ENCODE data around the gene NLRP9. TPM values are rescaled to one million over a fixed set of nuclear protein-coding genes. Genes with fewer than 3 reads are reported as not detected.

Gene NLRP9
- total RNA-seq, 1 donor, result not detected

DNA sequence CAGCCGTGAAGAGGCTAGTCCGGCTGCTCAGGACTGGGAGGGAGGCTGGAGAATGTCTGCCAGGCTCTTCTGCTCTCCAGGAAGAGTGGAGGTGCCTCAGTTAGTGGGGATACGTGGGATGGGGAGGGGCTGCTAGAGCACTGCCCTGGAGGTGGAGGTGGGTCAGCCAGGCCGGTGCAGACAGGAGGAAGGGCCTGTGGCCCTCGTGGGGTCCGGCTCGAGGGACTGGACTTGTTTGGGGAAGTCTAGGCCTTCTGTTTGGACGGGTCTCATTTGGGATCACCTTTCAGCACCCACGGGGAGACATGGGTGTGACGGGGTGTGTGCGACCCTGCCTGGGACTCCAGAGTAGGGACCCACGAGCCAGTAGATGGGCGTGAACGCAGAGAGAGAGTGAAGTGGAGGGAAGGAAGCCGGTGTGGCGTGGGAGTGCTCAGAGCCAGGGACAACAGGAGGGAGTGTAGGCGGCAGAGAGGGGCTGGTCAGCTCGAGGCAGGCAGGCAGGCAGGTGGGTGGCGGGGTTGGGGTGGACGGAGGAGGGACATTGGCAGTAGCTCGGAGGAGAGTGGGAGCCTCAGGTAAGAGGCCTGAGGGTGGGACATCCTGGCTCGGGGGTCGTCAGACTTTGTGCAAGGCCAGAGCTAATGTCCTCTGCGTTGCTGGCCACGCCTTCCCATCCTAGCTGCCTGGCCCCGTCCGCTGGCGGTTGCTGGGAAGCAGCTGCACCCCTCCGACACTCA, 51.7 kb downstream of the NLRP9 start:
- no peaks in the 10 kb centered on the region for H3K27me3 ChIP-seq (ENCODE audit: insufficient read depth, low read length)
- H3K4me1 ChIP-seq (ENCODE audit: insufficient read depth, low read length), result no peaks in the 10 kb centered on the region
- H3K4me3 ChIP-seq (ENCODE audit: low read length), result no peak overlapping the region
- H3K9me3 ChIP-seq (ENCODE audit: low read depth, low read length), result no peaks in the 10 kb centered on the region

DNA sequence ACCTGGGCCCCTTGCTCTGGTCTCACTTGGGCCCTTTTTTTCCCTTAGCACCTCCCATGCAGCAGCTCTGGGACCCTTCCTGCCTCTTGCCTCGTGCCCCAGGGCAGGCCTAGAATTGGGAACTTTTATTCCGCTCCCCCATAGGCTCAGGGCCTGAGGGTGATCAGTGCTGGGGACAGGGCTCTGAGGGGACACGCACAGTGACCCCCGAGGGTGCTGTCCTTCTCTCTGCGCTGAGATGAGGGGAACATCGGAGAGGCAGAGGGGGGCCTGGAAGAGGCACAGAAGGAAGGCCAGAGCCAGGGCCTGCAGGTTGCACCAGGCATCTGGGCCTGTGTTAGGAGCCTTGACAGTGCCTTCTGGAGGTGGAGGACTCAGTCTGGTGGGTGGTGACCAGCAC, 52.4 kb downstream of the NLRP9 start:
- Histone ChIP-seq H3K4me1 (ENCODE audit: insufficient read depth, low read length) (no peaks in the 10 kb centered on the region), H3K9me3 (ENCODE audit: low read depth, low read length) (no peaks in the 10 kb centered on the region), H3K4me3 (ENCODE audit: low read length) (no peak overlapping the region), H3K27me3 (ENCODE audit: insufficient read depth, low read length) (no peaks in the 10 kb centered on the region)

DNA sequence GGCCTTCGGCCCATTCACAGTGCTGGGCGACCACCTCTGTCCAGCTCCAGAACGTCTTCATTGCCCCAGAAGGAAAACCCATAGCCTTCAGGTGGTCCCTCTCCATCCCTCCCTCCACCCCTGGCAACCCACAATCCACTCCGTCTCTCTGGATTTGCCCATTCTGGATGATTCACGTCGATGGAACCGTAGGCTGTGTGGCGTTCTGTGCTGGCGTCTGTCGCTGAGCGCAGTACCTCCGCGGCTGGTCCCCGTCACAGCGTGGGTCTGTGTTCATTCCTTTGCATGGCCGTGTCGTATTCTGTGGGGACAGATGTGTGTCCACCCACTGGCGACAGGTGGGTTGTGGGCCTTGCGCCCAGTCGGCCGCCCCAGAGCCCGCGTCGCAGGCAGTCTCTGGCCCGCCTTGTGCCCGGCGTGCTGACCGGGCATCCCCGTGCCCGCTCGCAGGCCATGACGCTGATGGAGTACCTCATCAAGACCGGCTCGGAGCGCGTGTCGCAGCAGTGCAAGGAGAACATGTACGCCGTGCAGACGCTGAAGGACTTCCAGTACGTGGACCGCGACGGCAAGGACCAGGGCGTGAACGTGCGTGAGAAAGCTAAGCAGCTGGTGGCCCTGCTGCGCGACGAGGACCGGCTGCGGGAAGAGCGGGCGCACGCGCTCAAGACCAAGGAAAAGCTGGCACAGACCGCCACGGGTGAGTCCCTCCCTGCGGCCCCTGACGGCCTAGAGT, 53.1 kb downstream of the NLRP9 start:
- Histone ChIP-seq H3K4me3 (ENCODE audit: low read length) (no peak overlapping the region), H3K9me3 (ENCODE audit: low read depth, low read length) (no peaks in the 10 kb centered on the region), H3K4me1 (ENCODE audit: insufficient read depth, low read length) (peaks cover 4% of the 10 kb centered on the region), H3K27me3 (ENCODE audit: insufficient read depth, low read length) (no peaks in the 10 kb centered on the region)

- no peak overlapping the region for H3K4me3 ChIP-seq (ENCODE audit: low read length)
- no peaks in the 10 kb centered on the region for H3K27me3 ChIP-seq (ENCODE audit: insufficient read depth, low read length)
- H3K4me1 ChIP-seq (ENCODE audit: insufficient read depth, low read length), result peaks cover 19% of the 10 kb centered on the region
- no peaks in the 10 kb centered on the region for H3K9me3 ChIP-seq (ENCODE audit: low read depth, low read length)
Observed at GRCh38 chr19:55683449-55684261, 54.5 kb downstream of the NLRP9 start.

DNA sequence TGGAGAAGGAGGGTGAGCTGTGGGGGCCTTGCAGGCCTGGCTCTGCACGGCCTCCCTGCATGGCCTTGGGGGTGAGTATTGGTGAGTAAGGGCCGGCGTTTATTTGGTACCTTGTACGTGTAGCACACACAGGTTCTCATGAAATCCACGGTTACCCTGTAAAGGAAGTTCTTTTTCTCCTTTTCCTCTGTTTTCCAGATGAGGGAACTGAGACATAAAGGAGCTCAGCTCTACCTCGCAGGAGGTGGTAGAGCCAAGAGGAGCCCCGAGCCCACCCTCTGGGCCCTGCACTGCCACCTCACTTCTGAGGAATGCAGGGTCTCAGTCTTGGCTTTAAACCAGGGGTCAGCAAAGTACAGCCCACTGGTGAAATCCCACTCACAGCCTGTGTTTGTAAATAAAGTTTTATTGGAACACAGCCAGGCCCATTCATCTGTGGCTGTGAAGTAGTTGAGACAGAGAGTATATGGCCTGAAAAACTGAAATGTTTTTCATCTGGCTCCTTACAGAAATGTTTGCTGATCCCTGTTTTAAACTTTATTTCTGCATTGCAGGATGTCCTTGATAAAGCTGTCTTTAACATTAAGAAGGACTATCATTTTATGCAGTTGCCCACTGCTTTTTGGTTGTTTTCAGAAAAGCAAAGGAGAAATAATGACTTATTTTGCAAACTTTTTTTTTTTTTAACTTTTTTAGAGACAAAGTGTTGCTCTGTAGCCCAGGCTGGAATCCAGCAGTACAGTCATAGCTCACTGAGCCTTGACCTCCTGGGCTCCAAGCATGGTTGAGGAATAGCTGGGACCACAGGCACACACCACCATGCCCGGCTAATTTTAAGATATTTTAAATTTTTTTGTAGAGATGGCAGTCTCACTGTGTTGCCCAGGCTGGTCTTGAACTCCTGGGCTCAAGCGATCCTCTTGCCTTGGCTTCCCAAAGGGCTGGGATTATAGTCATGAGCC, 56.8 kb downstream of the NLRP9 start:
- Histone ChIP-seq H3K4me3 (ENCODE audit: low read length) (no peak overlapping the region), H3K27me3 (ENCODE audit: insufficient read depth, low read length) (no peaks in the 10 kb centered on the region), H3K9me3 (ENCODE audit: low read depth, low read length) (no peaks in the 10 kb centered on the region), H3K4me1 (ENCODE audit: insufficient read depth, low read length) (peaks cover 41% of the 10 kb centered on the region)

- no peak overlapping the region for H3K4me3 ChIP-seq (ENCODE audit: low read length)
- H3K9me3 ChIP-seq (ENCODE audit: low read depth, low read length), result no peaks in the 10 kb centered on the region
- H3K4me1 ChIP-seq (ENCODE audit: insufficient read depth, low read length), result peaks cover 50% of the 10 kb centered on the region
- H3K27me3 ChIP-seq (ENCODE audit: insufficient read depth, low read length), result no peaks in the 10 kb centered on the region
Observed at GRCh38 chr19:55680339-55681130, 57.7 kb downstream of the NLRP9 start.

DNA sequence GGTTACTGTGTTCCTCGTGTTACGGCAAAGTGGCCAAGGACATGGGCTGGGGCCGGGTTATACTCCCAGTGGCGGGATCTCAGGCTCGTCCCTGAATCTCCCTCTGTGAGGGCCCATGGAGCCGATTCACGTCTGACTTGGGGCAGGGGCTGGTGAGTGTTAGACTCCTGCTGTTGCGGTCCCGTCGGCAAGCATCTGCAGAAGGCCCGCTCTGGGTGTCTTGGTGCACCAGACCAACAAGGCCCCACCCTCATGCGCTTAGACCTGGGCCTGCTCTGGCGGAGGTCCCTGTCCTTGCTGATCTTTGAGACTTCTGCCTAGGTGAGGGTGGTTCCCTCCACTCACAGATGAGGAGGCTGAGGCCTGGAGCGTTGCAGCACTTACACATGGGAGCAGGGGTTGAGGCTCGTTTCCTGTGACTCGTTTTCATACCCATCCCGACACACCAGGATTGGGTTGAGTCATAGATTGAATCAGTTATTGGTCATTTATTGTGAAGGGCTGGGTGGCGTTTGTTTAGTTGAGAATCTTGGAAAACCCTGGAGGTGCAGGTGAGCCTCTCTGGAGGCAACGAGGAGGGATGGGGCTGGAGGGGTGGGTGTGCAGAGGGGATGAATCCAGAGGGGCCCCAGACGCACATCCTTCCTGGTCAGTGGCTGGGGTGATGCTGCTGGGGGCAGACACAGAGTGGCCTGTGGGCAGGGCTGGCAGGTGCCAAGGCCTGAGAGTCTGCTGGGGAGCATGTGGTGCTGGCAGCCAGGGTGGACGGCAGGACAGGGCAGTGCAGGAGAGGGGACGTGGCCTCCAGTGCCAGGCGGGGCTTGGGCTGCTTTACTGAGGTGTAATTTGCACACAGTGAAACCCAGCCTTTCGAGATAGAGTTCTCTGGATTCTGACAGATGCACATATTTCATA, 58.6 kb downstream of the NLRP9 start:
- Histone ChIP-seq H3K27me3 (ENCODE audit: insufficient read depth, low read length) (no peaks in the 10 kb centered on the region), H3K4me1 (ENCODE audit: insufficient read depth, low read length) (peaks cover 53% of the 10 kb centered on the region), H3K9me3 (ENCODE audit: low read depth, low read length) (no peaks in the 10 kb centered on the region), H3K4me3 (ENCODE audit: low read length) (no peak overlapping the region)

GRCh38 chr19:55678121-55678671, 60.0 kb downstream of the NLRP9 start:
- H3K27me3 ChIP-seq (ENCODE audit: insufficient read depth, low read length), result no peaks in the 10 kb centered on the region
- H3K9me3 ChIP-seq (ENCODE audit: low read depth, low read length), result no peaks in the 10 kb centered on the region
- H3K4me1 ChIP-seq (ENCODE audit: insufficient read depth, low read length), result peaks cover 58% of the 10 kb centered on the region
- no peak overlapping the region for H3K4me3 ChIP-seq (ENCODE audit: low read length)

DNA sequence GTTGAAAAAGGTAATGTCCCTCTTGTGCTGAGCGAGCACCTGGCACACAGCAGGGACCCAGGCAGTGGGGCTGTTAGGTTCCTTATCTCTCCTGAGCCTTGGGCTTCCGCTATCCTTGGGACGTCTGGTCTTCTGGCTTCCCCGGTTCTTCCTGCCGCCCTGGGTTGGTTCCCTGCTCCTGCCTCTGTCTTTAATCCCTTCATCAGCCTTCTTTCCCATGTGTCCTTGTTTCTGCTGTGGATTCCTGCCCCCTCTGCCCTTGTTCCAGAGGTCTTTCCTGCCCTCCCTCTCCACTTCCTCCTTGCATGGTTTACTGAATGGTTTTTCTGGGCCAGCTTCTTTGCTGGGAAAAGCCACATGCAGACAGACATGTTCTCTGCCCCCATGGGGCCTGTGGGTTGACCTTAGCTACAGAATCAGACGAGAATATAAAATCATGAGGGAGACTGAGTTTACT, 60.6 kb downstream of the NLRP9 start:
- Histone ChIP-seq H3K9me3 (ENCODE audit: low read depth, low read length) (no peaks in the 10 kb centered on the region), H3K4me3 (ENCODE audit: low read length) (no peak overlapping the region), H3K4me1 (ENCODE audit: insufficient read depth, low read length) (peaks cover 58% of the 10 kb centered on the region), H3K27me3 (ENCODE audit: insufficient read depth, low read length) (no peaks in the 10 kb centered on the region)

DNA sequence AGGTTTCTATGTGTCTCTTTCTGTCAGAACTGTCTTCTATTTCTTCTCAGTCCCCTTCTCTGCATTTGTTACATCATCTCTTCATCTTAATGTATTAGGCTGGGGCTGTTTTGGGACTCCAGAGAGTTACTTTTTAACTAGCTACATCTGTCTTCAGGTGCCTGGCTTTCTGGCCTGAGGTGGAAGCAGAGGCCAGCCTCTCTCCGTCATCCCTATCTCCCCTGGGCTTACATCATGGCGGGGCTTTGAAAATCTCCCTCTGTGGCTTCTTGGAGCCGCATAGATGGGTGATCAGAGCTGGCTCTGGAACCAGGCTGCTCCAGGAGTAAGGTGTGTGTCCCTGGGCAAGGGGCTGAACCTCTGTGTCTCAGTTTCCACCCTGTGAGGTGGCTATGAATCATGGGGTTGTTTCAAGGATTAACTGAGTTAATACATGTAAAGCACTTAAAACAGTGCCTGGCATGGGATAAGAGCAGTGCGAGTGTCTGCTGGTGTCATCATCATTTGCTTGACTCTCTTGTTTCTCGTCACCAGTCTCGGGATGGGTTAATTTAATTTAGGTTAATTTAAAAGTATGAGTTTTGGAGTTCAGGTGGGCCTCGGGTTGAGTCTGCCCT, 61.2 kb downstream of the NLRP9 start:
- Histone ChIP-seq H3K4me3 (ENCODE audit: low read length) (no peak overlapping the region), H3K27me3 (ENCODE audit: insufficient read depth, low read length) (no peaks in the 10 kb centered on the region), H3K4me1 (ENCODE audit: insufficient read depth, low read length) (peaks cover 58% of the 10 kb centered on the region), H3K9me3 (ENCODE audit: low read depth, low read length) (no peaks in the 10 kb centered on the region)

DNA sequence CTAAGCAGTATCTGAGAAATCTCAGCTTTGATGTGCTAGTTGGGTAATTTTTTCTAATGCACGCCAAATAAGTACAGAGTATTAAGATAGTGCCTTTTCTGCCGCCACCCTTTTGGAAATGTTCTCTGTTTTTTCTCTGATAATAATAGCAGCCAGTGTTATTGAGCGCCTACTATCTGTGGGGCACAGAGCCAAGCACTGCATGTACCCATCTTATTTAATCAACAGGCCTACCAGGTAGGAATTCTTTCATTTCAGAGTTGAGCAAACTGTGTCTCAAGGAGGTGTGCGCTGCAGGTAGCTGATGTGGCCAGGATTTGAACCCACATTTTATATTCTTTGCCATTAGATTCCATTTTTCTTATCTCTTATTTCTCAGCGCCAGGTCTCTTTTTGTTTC, 61.8 kb downstream of the NLRP9 start:
- Histone ChIP-seq H3K27me3 (ENCODE audit: insufficient read depth, low read length) (no peaks in the 10 kb centered on the region), H3K9me3 (ENCODE audit: low read depth, low read length) (no peaks in the 10 kb centered on the region), H3K4me1 (ENCODE audit: insufficient read depth, low read length) (peaks cover 58% of the 10 kb centered on the region), H3K4me3 (ENCODE audit: low read length) (no peak overlapping the region)

- no peaks in the 10 kb centered on the region for H3K27me3 ChIP-seq (ENCODE audit: insufficient read depth, low read length)
- peak overlapping the region; percentile 92 for H3K4me3 ChIP-seq (ENCODE audit: low read length)
- peaks cover 58% of the 10 kb centered on the region for H3K4me1 ChIP-seq (ENCODE audit: insufficient read depth, low read length)
- no peaks in the 10 kb centered on the region for H3K9me3 ChIP-seq (ENCODE audit: low read depth, low read length)
Observed at GRCh38 chr19:55675661-55676354, 62.4 kb downstream of the NLRP9 start.

All from mononuclear cell (primary cell).